GM12874 (cell line): ENCODE measurements around the gene TMEM178B.

ENCODE experiments used
- TF ChIP-seq, protein P1 (sequence below): IDR thresholded peaks from 2 replicates; pipeline ENCODE4 v1.5.1; 2011; ENCODE audit warnings: low read depth, mild to moderate bottlenecking, control low read depth, low read length, moderate library complexity; ENCODE audit not compliant: insufficient read depth

TMEM178B gene

GRCh38 chr7:141387521-141388217 is 313.8 kb downstream of the TMEM178B start:
- TF ChIP-seq, protein P1, sequence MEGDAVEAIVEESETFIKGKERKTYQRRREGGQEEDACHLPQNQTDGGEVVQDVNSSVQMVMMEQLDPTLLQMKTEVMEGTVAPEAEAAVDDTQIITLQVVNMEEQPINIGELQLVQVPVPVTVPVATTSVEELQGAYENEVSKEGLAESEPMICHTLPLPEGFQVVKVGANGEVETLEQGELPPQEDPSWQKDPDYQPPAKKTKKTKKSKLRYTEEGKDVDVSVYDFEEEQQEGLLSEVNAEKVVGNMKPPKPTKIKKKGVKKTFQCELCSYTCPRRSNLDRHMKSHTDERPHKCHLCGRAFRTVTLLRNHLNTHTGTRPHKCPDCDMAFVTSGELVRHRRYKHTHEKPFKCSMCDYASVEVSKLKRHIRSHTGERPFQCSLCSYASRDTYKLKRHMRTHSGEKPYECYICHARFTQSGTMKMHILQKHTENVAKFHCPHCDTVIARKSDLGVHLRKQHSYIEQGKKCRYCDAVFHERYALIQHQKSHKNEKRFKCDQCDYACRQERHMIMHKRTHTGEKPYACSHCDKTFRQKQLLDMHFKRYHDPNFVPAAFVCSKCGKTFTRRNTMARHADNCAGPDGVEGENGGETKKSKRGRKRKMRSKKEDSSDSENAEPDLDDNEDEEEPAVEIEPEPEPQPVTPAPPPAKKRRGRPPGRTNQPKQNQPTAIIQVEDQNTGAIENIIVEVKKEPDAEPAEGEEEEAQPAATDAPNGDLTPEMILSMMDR, result no peak

DNA sequence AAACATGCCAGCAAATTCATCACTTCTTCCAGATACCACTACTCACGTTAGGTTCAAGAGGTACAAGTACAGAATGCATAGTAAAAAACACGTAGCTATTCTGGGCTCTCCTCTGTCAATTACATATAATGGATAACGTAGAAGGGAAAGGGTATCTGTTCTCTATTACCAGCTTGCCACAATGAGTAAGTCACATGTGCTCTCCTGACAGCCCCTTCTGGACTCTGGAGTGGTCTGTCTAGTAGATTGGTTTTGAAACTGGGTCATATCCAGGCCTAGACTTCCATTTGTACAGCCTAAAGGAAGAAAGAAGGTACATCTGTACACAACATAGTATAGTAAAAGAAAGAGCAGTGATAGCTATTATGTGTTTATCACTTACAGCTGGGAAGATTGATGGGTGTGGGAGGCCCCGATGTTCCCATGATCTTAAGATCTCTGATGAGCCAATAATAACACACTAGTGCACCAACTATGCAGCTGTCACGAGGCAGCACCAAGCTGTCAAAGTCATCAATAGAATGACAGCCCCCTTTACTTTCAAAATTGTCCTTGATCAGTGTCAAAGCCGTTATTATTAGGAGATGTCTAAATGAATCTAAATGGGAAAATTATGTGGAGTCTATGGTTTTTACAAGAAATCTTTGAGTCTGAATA is 315.4 kb downstream of the TMEM178B start:
- TF ChIP-seq, protein P1, result no peak

GRCh38 chr7:141390339-141390738 is 316.5 kb downstream of the TMEM178B start:
- TF ChIP-seq, protein P1, result no peak

DNA sequence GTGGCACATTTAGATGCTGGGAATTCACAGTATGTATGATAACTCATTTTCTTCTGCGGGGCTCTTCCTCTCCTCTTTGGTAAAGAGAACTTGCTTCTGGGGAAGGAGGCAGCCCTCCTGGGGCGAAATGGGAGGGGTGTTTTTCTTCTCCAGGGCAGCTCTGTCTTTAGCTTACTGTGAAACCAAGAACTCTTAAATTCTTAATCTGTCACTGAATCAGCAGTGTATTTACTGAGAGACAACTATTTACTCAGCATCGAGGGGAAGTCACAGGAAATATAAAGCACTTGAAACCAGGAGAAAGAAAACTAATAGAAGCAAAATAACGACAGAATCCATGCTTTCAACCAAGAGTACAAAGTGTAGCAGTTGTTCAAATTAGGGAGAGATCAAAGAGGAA is 319.2 kb downstream of the TMEM178B start:
- TF ChIP-seq, protein P1, result no peak

DNA sequence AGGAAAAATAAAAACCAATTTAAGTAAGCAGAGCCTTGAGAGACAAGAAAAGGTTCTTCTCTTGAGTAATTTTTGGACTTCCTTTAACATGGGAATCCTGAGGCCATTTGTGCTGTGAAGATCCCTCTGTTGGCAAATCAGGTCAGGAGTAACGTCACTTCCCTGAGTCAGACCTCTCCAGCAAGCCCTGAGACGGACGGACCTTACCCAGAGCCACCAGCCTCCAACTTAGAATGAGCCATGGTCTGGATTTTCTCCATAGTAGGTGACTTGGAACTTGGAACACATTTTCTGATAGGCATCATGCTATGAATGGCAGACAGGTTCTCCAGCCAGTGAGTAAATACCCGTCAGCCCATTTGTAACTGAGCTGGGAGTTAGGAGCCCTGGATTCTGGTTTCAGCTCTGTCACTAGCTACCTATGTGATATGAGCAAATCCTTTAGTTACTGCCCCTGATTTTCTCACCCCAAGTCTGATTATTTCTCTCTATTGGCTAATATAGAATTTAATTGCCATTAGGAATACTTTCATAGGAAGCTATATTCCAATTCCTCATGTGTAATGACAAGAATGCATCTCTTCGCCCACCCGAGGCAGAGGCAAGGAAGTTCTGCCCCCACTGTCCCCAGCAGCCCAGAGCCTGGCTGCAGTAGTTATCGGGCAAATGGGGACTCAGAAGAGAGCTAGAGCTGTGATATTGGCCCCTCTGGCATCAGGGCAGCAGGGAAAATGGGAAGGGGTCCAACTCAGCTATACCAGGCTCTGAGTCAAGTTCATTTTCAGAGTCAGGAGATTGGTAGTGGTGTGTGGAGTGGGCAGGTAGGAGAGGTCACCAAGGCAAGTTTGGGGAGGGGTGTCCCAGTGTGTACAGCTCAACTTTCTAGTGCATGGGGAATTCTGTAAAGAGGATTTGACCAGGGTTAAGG is 323.6 kb downstream of the TMEM178B start:
- TF ChIP-seq, protein P1, result no peak

GRCh38 chr7:141400356-141400755 is 326.5 kb downstream of the TMEM178B start:
- TF ChIP-seq, protein P1, result no peak
